ENCODE data around the gene GRPEL1. TPM values are rescaled to one million over a fixed set of nuclear protein-coding genes. Genes with fewer than 3 reads are reported as not detected.

The GRPEL1 gene
- total and polyA plus RNA-seq, 2 donors (not counting 1 experiment from before 2014, with no cell fraction given): 16.3 to 42.7 TPM

GRCh38 chr4:7014815-7015214 lies 53.0 kb downstream of the GRPEL1 start:
- Histone ChIP-seq H3K36me3 (ENCODE audit: control insufficient read depth, insufficient read depth, low read length) (peaks cover 17% of the 10 kb centered on the region), H3K4me1 (ENCODE audit: control insufficient read depth, extremely low read depth, insufficient read depth, low read length) (no peaks in the 10 kb centered on the region), H3K4me2 (ENCODE audit: extremely low read depth, insufficient read depth, low read length) (no peak overlapping the region), H3K4me3 (replicated peaks in 1 of 4; ENCODE audit: control extremely low read depth in 1 of 4, insufficient read depth in 1 of 4, low read depth in 3 of 4, low read length in 4 of 4) (no peak overlapping the region), H3K27ac (ENCODE audit: insufficient read depth, low read length) (no peak overlapping the region), H3K9me3 (ENCODE audit: control insufficient read depth, insufficient read depth, low read depth, low read length) (no peaks in the 10 kb centered on the region), H3K27me3 (ENCODE audit: control insufficient read depth, insufficient read depth, low read length) (no peaks in the 10 kb centered on the region), H3K9ac (ENCODE audit: insufficient read depth, low read length) (no peak overlapping the region), H4K20me1 (ENCODE audit: control insufficient read depth, extremely low read depth, insufficient read depth, low read length) (no peaks in the 10 kb centered on the region), H3K79me2 (ENCODE audit: control insufficient read depth, insufficient read depth, low read length) (no peaks in the 10 kb centered on the region), H2AFZ (ENCODE audit: low read length) (no peak overlapping the region)
- no peak for DNase-seq (ENCODE audit: low read depth in 2 of 2)
- TF ChIP-seq CTCF (conservative IDR thresholded peaks at IDR 0.05 in 1 of 2, IDR thresholded peaks at IDR 0.05 in 1 of 2; ENCODE audit: low read depth in 1 of 2, low read length in 2 of 2): no peak
- no peak for TF ChIP-seq EZH2 (IDR thresholded peaks at IDR 0.05; ENCODE audit: low read length, missing control alignments)

- Histone ChIP-seq H3K9me3 (ENCODE audit: control insufficient read depth, insufficient read depth, low read depth, low read length) (no peaks in the 10 kb centered on the region), H4K20me1 (ENCODE audit: control insufficient read depth, extremely low read depth, insufficient read depth, low read length) (no peaks in the 10 kb centered on the region), H3K4me3 (replicated peaks in 1 of 4; ENCODE audit: control extremely low read depth in 1 of 4, insufficient read depth in 1 of 4, low read depth in 3 of 4, low read length in 4 of 4) (no peak overlapping the region), H3K36me3 (ENCODE audit: control insufficient read depth, insufficient read depth, low read length) (peaks cover 14% of the 10 kb centered on the region), H3K27me3 (ENCODE audit: control insufficient read depth, insufficient read depth, low read length) (no peaks in the 10 kb centered on the region), H2AFZ (ENCODE audit: low read length) (no peak overlapping the region), H3K9ac (ENCODE audit: insufficient read depth, low read length) (no peak overlapping the region), H3K4me1 (ENCODE audit: control insufficient read depth, extremely low read depth, insufficient read depth, low read length) (no peaks in the 10 kb centered on the region), H3K27ac (ENCODE audit: insufficient read depth, low read length) (no peak overlapping the region), H3K79me2 (ENCODE audit: control insufficient read depth, insufficient read depth, low read length) (no peaks in the 10 kb centered on the region), H3K4me2 (ENCODE audit: extremely low read depth, insufficient read depth, low read length) (no peak overlapping the region)
- TF ChIP-seq CTCF (conservative IDR thresholded peaks at IDR 0.05 in 1 of 2, IDR thresholded peaks at IDR 0.05 in 1 of 2; ENCODE audit: low read depth in 1 of 2, low read length in 2 of 2) (no peak), EZH2 (IDR thresholded peaks at IDR 0.05; ENCODE audit: low read length, missing control alignments) (no peak)
- no peak for DNase-seq (ENCODE audit: low read depth in 2 of 2)
Measured at GRCh38 chr4:7013175-7013574, 54.7 kb downstream of the GRPEL1 start.

GRCh38 chr4:7009564-7009963 lies 58.3 kb downstream of the GRPEL1 start:
- Histone ChIP-seq H3K9me3 (ENCODE audit: control insufficient read depth, insufficient read depth, low read depth, low read length) (no peaks in the 10 kb centered on the region), H3K27me3 (ENCODE audit: control insufficient read depth, insufficient read depth, low read length) (no peaks in the 10 kb centered on the region), H3K4me2 (ENCODE audit: extremely low read depth, insufficient read depth, low read length) (no peak overlapping the region), H4K20me1 (ENCODE audit: control insufficient read depth, extremely low read depth, insufficient read depth, low read length) (no peaks in the 10 kb centered on the region), H3K9ac (ENCODE audit: insufficient read depth, low read length) (no peak overlapping the region), H2AFZ (ENCODE audit: low read length) (no peak overlapping the region), H3K4me1 (ENCODE audit: control insufficient read depth, extremely low read depth, insufficient read depth, low read length) (no peaks in the 10 kb centered on the region), H3K27ac (ENCODE audit: insufficient read depth, low read length) (no peak overlapping the region), H3K4me3 (replicated peaks in 1 of 4; ENCODE audit: control extremely low read depth in 1 of 4, insufficient read depth in 1 of 4, low read depth in 3 of 4, low read length in 4 of 4) (no peak overlapping the region), H3K36me3 (ENCODE audit: control insufficient read depth, insufficient read depth, low read length) (peaks cover 8% of the 10 kb centered on the region), H3K79me2 (ENCODE audit: control insufficient read depth, insufficient read depth, low read length) (no peaks in the 10 kb centered on the region)
- no peak for DNase-seq (ENCODE audit: low read depth in 2 of 2)
- TF ChIP-seq CTCF (conservative IDR thresholded peaks at IDR 0.05 in 1 of 2, IDR thresholded peaks at IDR 0.05 in 1 of 2; ENCODE audit: low read depth in 1 of 2, low read length in 2 of 2): no peak
- TF ChIP-seq EZH2 (IDR thresholded peaks at IDR 0.05; ENCODE audit: low read length, missing control alignments): no peak

Other genes with a start within 250 kb of the GRPEL1 start
- 37.7 and 38.5 TPM in 2 replicates for gene TBC1D14, start 158.2 kb downstream of the GRPEL1 start, total RNA-seq
- gene TBC1D14, start 158.2 kb downstream of the GRPEL1 start, polyA plus RNA-seq: 26.9 and 27.7 TPM in 2 replicates
- gene TADA2B, start 24.7 kb downstream of the GRPEL1 start, total RNA-seq: 10.0 and 12.6 TPM in 2 replicates
- gene TADA2B, start 24.7 kb downstream of the GRPEL1 start, polyA plus RNA-seq: 8.0 and 8.5 TPM in 2 replicates
- gene SORCS2, start 124.5 kb upstream of the GRPEL1 start, total RNA-seq: 0.17 and 0.26 TPM in 2 replicates
- 0.21 and 0.41 TPM in 2 replicates for gene SORCS2, start 124.5 kb upstream of the GRPEL1 start, polyA plus RNA-seq

Measured in fibroblast of lung (primary cell).